Keratinocyte (primary cell): ENCODE results near the gene GYS2. TPM values are rescaled to one million over a fixed set of nuclear protein-coding genes. Genes with fewer than 3 reads are reported as not detected.

Source experiments
- DNase-seq: peaks from one replicate; pipeline ENCODE4 v3.0.0-alpha.2; 2011; ENCODE audit warnings: low read depth, missing footprints, low spot score
- FAIRE-seq: peaks from 2 replicates; lab custom pipeline; 2011; peaks lifted over from hg19 to GRCh38; lab: Jason Lieb, UNC
- H2AFZ ChIP-seq: 2 replicates; pipeline ENCODE4 v1.6.0; 2012; ENCODE audit warnings: low read length, control low read depth, inconsistent platforms; ENCODE audit not compliant: control insufficient read depth
- H3K27ac ChIP-seq: 2 replicates; pipeline ENCODE4 v1.5.1; 2011; ENCODE audit warnings: low read length; ENCODE audit not compliant: control insufficient read depth, insufficient read depth
- H3K27me3 ChIP-seq: 3 replicates; pipeline ENCODE4 v1.6.0; 2011; ENCODE audit warnings: low read length; ENCODE audit not compliant: control insufficient read depth, insufficient read depth; ENCODE audit errors: extremely low read depth
- H3K36me3 ChIP-seq, 2 experiments: 2 replicates in 1 of 2; 3 replicates in 1 of 2; pipeline ENCODE4 v1.5.1; 2011; ENCODE audit warnings: low read length in 2 of 2, mild to moderate bottlenecking in 1 of 2; ENCODE audit not compliant: control insufficient read depth in 2 of 2, insufficient read depth in 2 of 2; ENCODE audit errors: extremely low read depth in 1 of 2
- H3K4me1 ChIP-seq: 3 replicates; pipeline ENCODE4 v1.5.1; 2011; ENCODE audit warnings: low read length; ENCODE audit not compliant: control insufficient read depth, insufficient read depth; ENCODE audit errors: extremely low read depth
- H3K4me2 ChIP-seq: 3 replicates; pipeline ENCODE4 v1.6.0; 2011; ENCODE audit warnings: low read depth, low read length; ENCODE audit not compliant: control insufficient read depth, insufficient read depth; ENCODE audit errors: extremely low read depth
- H3K4me3 ChIP-seq, 3 experiments: fragments of 200-600 bp in 1 of 3; sonication (generic) in 1 of 3; 2 replicates in 2 of 3; 3 replicates in 1 of 3; pipeline ENCODE4 v1.5.1; 2011 to 2016; ENCODE audit warnings: low read length in 3 of 3, mild to moderate bottlenecking in 3 of 3, control low read depth in 2 of 3, inconsistent platforms in 1 of 3, low read depth in 1 of 3, mixed read lengths in 1 of 3, mixed run types in 1 of 3, moderate library complexity in 1 of 3; ENCODE audit not compliant: control insufficient read depth in 2 of 3, insufficient read depth in 2 of 3; ENCODE audit errors: extremely low read depth in 1 of 3
- H3K79me2 ChIP-seq: 2 replicates; pipeline ENCODE4 v1.6.0; 2012; ENCODE audit warnings: low read length; ENCODE audit not compliant: control insufficient read depth, insufficient read depth
- H3K9ac ChIP-seq: 3 replicates; pipeline ENCODE4 v1.6.0; 2011; ENCODE audit warnings: low read length; ENCODE audit not compliant: control insufficient read depth, insufficient read depth; ENCODE audit errors: extremely low read depth
- H3K9me1 ChIP-seq: 3 replicates; pipeline ENCODE4 v1.6.0; 2011; ENCODE audit warnings: low read length; ENCODE audit not compliant: control insufficient read depth, insufficient read depth; ENCODE audit errors: extremely low read depth
- H3K9me3 ChIP-seq: 2 replicates; pipeline ENCODE4 v1.5.1; 2012; ENCODE audit warnings: low read depth, low read length; ENCODE audit not compliant: control insufficient read depth
- H4K20me1 ChIP-seq: 3 replicates; pipeline ENCODE4 v1.6.0; 2011; ENCODE audit warnings: low read length; ENCODE audit not compliant: control insufficient read depth, insufficient read depth; ENCODE audit errors: extremely low read depth
- CTCF ChIP-seq, 3 experiments: IDR thresholded peaks in 1 of 3; conservative IDR thresholded peaks in 1 of 3; optimal IDR thresholded peaks in 1 of 3; 2 replicates in 2 of 3; 3 replicates in 1 of 3; pipeline versions ENCODE3 to v1.5.1; 2011; ENCODE audit warnings: low read length in 3 of 3, mild to moderate bottlenecking in 3 of 3, moderate library complexity in 2 of 3, control low read depth in 1 of 3, inconsistent platforms in 1 of 3; ENCODE audit not compliant: insufficient read depth in 2 of 3; ENCODE audit errors: extremely low read depth in 1 of 3
- EZH2 ChIP-seq: IDR thresholded peaks from one replicate; pipeline ENCODE4 v1.6.1; 2012; ENCODE audit warnings: inconsistent platforms, mild to moderate bottlenecking, low read length, moderate library complexity
- dilution Hi-C: fragments of 300-500 bp; cut with MboI; formaldehyde crosslinking; loops from one replicate; pipeline ENCODE4 v1.7.0; 2020; ENCODE audit warnings: low sequenced_read_pairs; ENCODE audit not compliant: extremely low pct_ligation_motif_present
- polyA plus RNA-seq, 5 experiments: library from polyadenylated mRNA; depleted of rRNA in 3 of 5; stranded (reverse) in 3 of 5; stranded (forward) in 1 of 5; unstranded in 1 of 5; fragments of >200 nt; gene quantifications; 1 replicate in 1 of 5; 2 replicates in 3 of 5; 3 replicates in 1 of 5; pipeline versions ENCODE4 v1.2.1 to v1.2.3, GENCODE V29; 2011 to 2012; ENCODE audit warnings: missing spikeins in 2 of 5, low read depth in 1 of 5, low replicate concordance in 1 of 5

The GYS2 gene
- polyA plus RNA-seq, 1 donor (not counting 4 experiments of a cell fraction or from before 2014, with no cell fraction given) = not detected

- Histone ChIP-seq H3K4me2 (no peak overlapping the region), H3K9me3 (no peaks in the 10 kb centered on the region), H3K4me1 (no peaks in the 10 kb centered on the region), H4K20me1 (no peaks in the 10 kb centered on the region), H3K27ac (no peak overlapping the region), H3K79me2 (no peaks in the 10 kb centered on the region), H3K4me3 (no peak overlapping the region), H2AFZ (no peak overlapping the region), H3K9ac (no peak overlapping the region), H3K36me3 (no peaks in the 10 kb centered on the region), H3K9me1 (no peaks in the 10 kb centered on the region), H3K27me3 (no peaks in the 10 kb centered on the region)
- dilution Hi-C loops = no loop called here
- DNase-seq = no peak
- TF ChIP-seq CTCF (optimal IDR thresholded peaks at IDR 0.05 in 1 of 3, IDR thresholded peaks at IDR 0.05 in 1 of 3, conservative IDR thresholded peaks at IDR 0.05 in 1 of 3; ENCODE audit: extremely low read depth in 1 of 3, insufficient read depth in 2 of 3, low read length in 3 of 3) (no peak), EZH2 (no peak)
- FAIRE-seq = no peak
Measured at GRCh38 chr12:21627924-21628323, 23.3 kb upstream of the GYS2 start.

- no peak for FAIRE-seq
- dilution Hi-C loops = no loop called here
- H3K4me1 ChIP-seq = no peaks in the 10 kb centered on the region
Measured at GRCh38 chr12:21618566-21618965, 13.9 kb upstream of the GYS2 start.

More at GRCh38 chr12:21618566-21618965, 13.9 kb upstream of the GYS2 start:
- Histone ChIP-seq H2AFZ (no peak overlapping the region), H3K27me3 (no peaks in the 10 kb centered on the region), H3K27ac (no peak overlapping the region), H3K9me1 (no peaks in the 10 kb centered on the region), H3K4me2 (no peak overlapping the region), H4K20me1 (no peaks in the 10 kb centered on the region), H3K9ac (no peak overlapping the region), H3K36me3 (no peaks in the 10 kb centered on the region), H3K9me3 (no peaks in the 10 kb centered on the region), H3K4me3 (no peak overlapping the region), H3K79me2 (no peaks in the 10 kb centered on the region)
- no peak for TF ChIP-seq EZH2
- TF ChIP-seq CTCF (optimal IDR thresholded peaks at IDR 0.05 in 1 of 3, IDR thresholded peaks at IDR 0.05 in 1 of 3, conservative IDR thresholded peaks at IDR 0.05 in 1 of 3; ENCODE audit: extremely low read depth in 1 of 3, insufficient read depth in 2 of 3, low read length in 3 of 3) = no peak
- no peak for DNase-seq
